Neural progenitor cell (in vitro differentiated cells): ENCODE results near the gene SOX9.

ENCODE experiments used
- CTCF ChIP-seq: fragments of 200-600 bp; sonication (generic); IDR thresholded peaks from 2 replicates; pipeline ENCODE4 v1.5.1; 2017; ENCODE audit warnings: antibody characterized with exemption, mild to moderate bottlenecking
- EZH2 ChIP-seq: fragments of 200-600 bp; sonication (generic); IDR thresholded peaks from 2 replicates; pipeline ENCODE4 v1.6.1; 2017; ENCODE audit warnings: antibody characterized with exemption, mild to moderate bottlenecking, moderate library complexity

- TF ChIP-seq CTCF (no peak), EZH2 (no peak)
Measured at GRCh38 chr17:72110942-72111318, 9.9 kb upstream of the SOX9 start.
